Activated T-helper 1 cell treated with Interleukin-2 at 50 U/mL for 16 hours (primary cell): ENCODE data around the gene TVP23C.
A peak's percentile ranks its signal among the peaks of the same experiment; 100 is the strongest.
"Not testable (repeated sequence)": the region's sequence is repeated elsewhere in the genome, so short reads cannot be mapped to it uniquely, and the experiment has no call there.

ENCODE experiments used
- DNase-seq: peaks from one replicate; pipeline ENCODE4 v3.0.0-alpha.2; 2020; ENCODE audit warnings: low read depth

The TVP23C gene

GRCh38 chr17:15563375-15563857 lies at the start of gene TVP23C:
TVP23C (minus strand) TSS chr17:15563483; CDS start chr17:15563448, 35 bp downstream.
- DNase-seq, result peak; percentile 43

GRCh38 chr17:15592960-15593359 lies 29.7 kb upstream of the TVP23C start:
- DNase-seq, result not testable (repeated sequence)

DNA sequence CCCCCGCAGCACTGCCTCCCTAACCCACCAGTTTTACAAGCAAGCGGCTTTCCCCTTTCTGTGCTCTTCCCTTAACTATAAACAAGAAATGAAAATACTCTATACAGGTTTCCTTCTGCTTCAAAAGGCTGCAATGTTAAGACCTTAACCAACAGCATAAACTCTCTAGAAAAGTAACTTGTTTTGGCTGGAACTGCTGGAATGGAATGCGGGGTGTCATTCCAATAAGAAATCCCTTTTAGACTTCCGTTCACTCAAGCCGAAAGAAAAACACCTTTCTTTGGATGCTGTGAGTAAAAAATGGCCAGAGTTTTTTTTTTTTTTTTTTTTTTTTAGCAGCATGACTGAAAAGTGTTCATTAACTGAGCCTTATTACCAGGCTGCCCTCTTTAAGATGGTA lies 28.7 kb upstream of the TVP23C start:
- not testable (repeated sequence) for DNase-seq

DNA sequence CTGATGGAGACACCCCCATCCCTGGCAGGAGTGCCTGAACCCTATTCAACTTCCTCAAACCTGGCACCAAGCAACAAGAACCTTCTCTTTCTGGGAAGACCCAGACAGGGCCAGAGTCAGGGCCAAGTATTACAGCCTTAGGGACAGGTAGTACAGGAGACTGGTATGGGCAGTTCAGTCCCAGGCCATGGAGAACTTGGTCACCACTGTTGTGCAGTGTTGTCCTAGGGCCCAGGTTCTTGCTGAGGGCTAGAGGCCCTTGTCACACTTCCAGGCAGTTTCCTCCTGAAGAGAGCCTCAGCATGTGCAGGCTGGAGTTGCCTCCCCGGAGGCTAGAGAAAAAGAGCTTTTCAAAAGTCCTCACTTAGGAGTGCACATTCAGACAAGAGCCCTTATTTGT lies 27.6 kb upstream of the TVP23C start:
- not testable (repeated sequence) for DNase-seq

- not testable (repeated sequence) for DNase-seq
These were observed 26.6 kb upstream of the TVP23C start for GRCh38 chr17:15589544-15590536.

DNA sequence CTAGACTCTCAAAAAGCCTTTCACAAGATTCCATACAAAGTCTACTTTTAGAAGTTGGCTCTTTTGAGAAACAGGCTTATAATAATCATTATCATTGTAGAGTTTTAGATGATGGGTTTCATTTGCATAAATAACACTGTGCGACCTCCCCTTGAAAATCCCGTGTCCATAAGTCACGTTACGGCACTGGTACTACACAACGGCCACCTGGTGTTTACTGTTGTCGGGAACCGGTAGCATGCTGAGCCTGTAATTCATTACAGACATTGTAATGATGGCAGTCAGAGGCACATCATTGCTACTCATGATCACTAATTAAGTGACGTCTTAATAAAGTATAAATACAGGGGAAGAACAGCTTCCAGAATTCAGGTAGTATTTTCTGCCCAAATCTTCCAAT lies 24.7 kb upstream of the TVP23C start:
- DNase-seq, result not testable (repeated sequence)

GRCh38 chr17:15583313-15583712 lies 20.0 kb upstream of the TVP23C start:
- DNase-seq, result not testable (repeated sequence)

- DNase-seq, result not testable (repeated sequence)
These were observed 18.2 kb upstream of the TVP23C start for GRCh38 chr17:15581462-15581861.

DNA sequence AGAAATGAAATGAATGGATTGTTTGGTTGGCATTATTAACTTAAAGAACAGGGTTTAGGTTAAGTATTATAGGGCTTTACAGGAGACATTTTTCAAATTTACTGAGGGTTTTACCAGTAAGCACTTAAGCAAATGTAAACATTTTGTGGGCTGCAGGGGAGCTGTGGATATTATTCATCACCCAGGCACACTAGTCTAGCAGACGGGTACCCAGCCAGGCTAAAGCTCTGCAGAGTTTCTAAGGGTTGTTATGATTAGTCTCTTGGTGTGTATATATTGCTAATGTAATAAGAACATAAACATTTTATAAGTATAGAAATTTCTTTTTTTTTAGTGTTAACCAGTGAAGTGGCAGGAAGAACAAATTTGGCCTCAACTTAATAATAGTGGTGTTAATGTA lies 13.6 kb upstream of the TVP23C start:
- DNase-seq, result not testable (repeated sequence)

DNA sequence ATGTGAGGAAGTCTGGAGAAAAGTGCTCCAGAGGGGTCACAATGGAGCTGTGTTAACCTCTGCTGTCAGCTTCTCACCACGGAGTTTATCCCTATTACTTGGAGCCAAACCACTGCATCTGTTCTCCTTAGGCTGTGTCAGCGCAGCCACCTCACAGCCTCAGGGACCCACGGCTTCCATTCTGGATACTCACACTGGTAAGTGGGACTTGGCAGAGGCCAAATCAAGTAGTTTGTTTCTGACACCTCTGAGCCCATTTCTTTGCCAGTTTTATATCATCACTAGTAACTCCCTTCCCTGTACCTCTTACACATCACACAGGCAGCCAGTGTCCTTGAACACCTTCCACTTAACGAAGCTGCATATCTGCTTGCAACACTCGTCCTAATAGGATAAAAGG lies 11.4 kb upstream of the TVP23C start:
- DNase-seq, result not testable (repeated sequence)

DNA sequence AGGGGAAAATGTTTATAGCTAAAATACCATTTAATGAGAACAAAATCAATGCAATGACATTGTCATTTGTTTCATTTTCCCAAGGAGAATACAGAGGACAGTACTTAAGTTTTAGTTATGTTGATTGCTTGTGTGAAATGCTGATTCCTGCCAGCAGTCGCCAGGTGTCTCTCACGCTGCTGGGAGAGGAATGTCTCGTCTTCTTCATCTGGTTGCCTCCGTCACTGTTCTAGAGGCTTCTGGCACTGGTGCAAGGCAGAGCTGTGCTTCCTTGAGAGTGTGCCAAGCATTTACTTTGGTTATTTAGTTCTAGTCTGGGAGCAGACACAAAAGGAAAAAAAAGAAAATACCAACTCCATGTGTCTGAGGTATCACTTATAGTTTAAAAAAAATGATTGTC lies 10.6 kb upstream of the TVP23C start:
- not testable (repeated sequence) for DNase-seq

DNA sequence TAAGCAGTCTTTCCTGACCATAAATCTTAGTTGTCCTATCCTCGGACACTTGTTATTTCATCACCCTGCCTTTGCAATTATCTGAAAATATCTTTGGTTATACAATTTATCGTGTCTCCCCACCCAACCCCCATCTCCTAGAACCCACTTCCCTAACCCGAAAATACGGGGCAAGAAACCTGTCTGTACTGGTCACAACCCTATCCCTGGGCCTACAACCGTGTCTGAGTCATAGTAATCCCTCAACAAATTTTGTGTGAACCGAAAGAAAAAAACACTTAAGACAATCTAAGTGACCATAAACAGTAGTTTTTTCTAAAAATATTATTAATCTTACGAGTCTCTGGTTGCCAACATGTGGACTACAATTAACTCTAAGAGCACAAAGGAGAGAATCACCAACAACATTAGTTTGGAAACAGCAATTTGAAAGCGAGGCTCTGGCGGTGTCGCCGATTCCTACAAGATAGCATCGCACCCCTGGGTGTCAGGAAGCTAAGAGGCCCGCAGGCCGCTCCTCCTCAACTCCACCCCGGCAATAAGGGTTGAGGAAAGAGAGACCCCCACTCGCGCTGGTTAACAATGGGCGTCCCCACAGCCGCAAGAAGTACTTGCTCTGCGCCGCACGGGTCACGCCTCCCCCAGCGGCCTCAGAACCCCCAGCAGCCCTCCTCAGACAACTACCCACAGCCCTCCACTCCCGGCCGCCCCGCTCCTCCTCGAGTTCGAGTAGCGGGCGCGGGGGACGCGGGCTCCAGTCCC lies 489 bp downstream of the TVP23C start:
- not testable (repeated sequence) for DNase-seq

DNA sequence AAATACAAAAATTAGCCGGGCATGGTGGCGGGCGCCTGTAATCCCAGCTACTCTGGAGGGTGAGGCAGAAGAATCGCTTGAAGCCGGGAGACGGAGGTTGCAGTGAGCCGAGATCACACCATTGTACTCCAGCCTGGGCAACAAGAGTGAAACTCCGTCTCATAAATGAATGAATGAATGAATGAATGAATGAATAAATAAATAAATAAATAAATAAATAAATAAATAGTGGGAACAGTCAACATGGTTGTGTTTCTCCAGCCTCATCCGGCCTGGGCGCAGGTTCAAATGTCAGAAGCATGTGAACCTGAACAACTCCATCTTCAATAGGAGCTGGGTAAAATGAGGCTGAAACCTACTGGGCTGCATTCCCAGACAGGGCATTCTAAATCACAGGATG lies 1.8 kb downstream of the TVP23C start:
- DNase-seq, result not testable (repeated sequence)

- DNase-seq, result not testable (repeated sequence)
These were observed 4.7 kb downstream of the TVP23C start for GRCh38 chr17:15558403-15559105.

- DNase-seq, result not testable (repeated sequence)
These were observed 5.9 kb downstream of the TVP23C start for GRCh38 chr17:15557334-15557832.

GRCh38 chr17:15552932-15553331 lies 10.4 kb downstream of the TVP23C start:
- DNase-seq, result not testable (repeated sequence)

DNA sequence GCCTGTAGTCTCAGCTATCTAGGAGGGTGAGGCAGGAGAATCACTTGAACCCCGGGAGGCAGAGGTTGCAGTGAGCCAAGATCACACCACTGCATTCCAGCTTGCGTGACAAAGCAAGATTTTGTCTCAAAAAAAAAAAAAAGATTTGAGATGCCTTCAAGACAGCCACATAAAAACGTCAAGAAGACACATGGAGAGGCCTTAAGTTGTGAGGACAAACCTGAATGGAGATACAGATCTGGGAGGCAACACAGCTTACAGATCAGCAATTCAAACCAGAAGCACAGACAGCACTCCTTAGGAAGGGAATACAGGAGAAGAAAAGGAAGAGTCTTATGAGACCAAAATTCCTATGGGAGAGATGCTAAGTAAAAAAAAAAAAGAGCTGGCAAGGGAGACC lies 13.7 kb downstream of the TVP23C start:
- DNase-seq, result not testable (repeated sequence)

DNA sequence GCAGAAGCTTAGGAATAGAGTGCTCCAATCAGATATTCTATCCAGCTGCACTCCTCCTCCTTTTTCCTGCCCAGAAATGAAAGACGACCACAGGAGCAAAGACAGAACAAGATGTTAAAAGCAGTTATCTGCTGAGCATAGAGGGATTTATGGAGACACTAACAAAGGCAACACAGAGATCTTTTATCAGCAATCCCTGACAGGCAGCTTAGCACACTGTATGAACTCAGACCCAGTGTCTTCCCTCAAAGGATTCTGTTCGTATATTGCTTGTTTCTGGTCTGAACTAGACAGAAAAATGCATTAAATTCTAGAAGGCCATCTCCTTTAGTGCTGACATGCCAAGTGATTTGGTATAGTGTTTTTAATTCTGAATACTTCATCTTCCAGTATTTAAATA lies 16.7 kb downstream of the TVP23C start:
- DNase-seq, result not testable (repeated sequence)

- not testable (repeated sequence) for DNase-seq
These were observed 22.7 kb downstream of the TVP23C start for GRCh38 chr17:15540371-15541219.

DNA sequence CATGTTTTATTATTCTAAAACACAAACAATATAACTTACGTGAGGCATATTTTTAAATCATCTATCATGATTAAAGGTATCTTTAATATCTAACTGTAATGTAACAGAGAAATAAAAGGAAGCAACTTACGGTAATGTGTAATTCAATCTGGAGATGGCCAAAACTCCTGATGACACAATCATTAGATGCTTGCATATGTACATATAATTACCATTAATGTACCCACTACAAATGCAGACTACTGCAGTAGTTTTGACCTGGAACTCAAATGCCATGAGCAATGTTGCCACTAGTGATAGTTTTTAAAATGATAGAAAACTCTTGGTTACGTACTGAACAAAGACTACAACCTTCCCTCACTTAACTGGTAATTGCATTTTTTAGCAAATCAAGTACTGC lies 30.2 kb downstream of the TVP23C start:
- DNase-seq, result not testable (repeated sequence)
